GM19467 (cell line): ENCODE measurements around the gene POGLUT3.
A peak's percentile ranks its signal among the peaks of the same experiment; 100 is the strongest.

Experiments
- ATAC-seq: cut with Tn5 transposase; IDR thresholded peaks from one replicate; pipeline ENCODE4 v1.9.1; 2021; ENCODE audit warnings: mild to moderate bottlenecking, moderate library complexity; ENCODE audit not compliant: unreplicated experiment

Gene POGLUT3

GRCh38 chr11:108498046-108498815 is at the start of gene POGLUT3:
Gene POGLUT3 (minus strand): TSS chr11:108498384. CDS start chr11:108498366, 18 bp downstream.
- ATAC-seq, result peak; percentile 54

DNA sequence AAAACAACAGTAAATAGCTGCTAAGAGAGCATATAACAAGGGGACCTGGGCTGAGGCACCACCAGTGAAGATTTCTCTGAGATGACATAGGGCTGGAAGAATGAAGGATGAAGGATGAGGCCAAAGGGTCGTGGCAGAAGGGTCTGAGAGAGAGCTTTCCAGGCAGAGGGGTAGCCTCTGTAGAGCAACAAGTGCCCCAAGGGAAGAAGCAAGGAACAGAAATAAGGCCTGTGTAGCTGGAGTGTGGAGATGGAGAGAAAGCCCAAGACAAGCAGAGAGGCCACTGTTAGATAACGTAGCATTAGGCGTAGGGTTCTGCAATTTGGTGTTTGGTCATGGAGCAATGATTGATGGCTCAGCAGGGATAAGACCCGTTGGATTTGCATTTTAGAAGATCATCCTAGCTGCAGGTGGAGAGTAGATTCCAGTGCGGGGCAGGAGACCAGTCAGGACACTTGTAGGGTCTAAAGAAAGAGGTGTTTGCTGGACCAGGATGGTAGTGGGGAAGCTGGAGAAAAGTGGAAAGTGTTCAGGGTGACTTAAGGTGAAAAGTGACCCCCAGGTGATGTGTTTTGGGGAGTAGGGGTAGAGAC is 47.8 kb upstream of the POGLUT3 start:
- no peak for ATAC-seq

- ATAC-seq, result no peak
Observed at GRCh38 chr11:108543316-108543964, 45.3 kb upstream of the POGLUT3 start.

- ATAC-seq, result no peak
Observed at GRCh38 chr11:108541531-108541930, 43.3 kb upstream of the POGLUT3 start.

GRCh38 chr11:108538502-108538901 is 40.3 kb upstream of the POGLUT3 start:
- no peak for ATAC-seq

GRCh38 chr11:108538022-108538424 is 39.8 kb upstream of the POGLUT3 start:
- no peak for ATAC-seq

- ATAC-seq, result no peak
Observed at GRCh38 chr11:108536783-108537182, 38.6 kb upstream of the POGLUT3 start.

DNA sequence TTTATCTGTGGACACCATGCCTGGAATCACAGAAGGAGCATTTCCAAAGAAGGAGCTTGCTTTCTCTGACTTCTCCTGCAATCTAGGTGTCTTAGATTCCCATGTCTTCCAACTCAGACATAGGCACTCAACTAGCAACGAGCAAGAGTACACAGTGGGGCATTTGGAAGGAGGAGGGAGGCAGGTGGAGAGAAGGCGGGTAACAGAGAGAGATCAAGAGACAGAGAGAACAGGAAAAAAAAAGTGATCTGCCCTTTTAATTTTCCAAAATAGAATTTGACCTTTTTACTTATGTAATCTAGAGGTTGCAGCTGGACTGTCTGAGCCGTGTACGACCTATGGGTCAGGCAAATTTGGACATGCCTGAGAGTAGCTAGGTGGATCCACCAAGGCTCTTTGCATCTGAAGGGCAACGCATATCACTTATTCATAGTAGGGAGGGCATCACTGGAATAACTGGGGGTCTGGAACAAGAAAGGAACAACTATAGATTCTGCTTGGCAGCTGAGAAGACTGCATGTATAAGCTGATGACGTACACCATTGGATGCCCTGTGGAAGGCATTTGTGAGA is 37.3 kb upstream of the POGLUT3 start:
- no peak for ATAC-seq

DNA sequence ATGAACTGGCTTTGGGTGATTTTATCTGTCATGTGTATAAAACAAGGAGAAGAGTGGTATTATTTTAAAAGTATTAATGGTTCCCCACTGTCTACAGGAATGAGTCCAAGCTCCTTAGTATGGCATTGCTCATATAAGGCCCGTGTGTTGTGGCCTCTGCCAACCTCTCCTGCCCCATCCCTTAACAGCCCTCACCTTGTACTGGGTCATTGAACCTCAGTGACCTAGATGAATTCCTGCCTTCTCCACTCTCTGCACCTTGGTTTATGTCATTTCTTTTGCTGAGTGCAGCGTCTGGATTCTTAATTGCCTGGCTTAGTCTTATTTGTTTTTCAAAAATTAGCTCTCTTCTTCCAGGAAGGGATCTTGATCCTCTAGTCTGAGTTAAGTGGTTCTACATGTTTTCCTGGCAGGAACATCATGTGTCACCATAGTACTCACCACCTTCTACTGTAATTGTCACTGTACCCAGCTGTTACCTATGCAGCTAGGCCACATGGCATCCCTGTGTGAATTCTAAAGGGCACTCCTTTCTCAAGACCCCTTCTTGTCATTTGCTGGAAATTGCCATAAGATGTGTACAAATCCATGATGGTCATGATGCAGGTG is 36.2 kb upstream of the POGLUT3 start:
- no peak for ATAC-seq

- ATAC-seq, result no peak
Observed at GRCh38 chr11:108530426-108530825, 32.2 kb upstream of the POGLUT3 start.

DNA sequence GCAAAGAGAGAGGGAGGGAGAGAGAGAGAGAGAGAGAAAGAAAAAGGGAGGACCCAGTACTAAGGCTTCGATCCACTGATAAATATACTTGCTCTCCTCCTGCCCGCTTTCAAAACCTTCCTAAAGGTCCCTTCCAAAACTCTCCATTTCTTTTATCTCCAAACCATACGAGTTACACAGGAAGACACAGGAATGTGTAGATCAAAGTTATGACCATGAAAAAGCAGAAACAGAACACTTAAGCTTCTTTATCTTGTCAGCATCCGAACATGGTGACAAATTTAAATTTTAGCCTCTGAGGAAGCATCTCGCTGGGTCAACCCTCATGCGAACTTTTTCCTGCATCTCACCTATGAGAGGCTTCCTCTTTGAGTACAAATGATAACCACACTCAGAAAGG is 29.2 kb upstream of the POGLUT3 start:
- ATAC-seq, result no peak

- no peak for ATAC-seq
Observed at GRCh38 chr11:108525161-108525560, 27.0 kb upstream of the POGLUT3 start.

DNA sequence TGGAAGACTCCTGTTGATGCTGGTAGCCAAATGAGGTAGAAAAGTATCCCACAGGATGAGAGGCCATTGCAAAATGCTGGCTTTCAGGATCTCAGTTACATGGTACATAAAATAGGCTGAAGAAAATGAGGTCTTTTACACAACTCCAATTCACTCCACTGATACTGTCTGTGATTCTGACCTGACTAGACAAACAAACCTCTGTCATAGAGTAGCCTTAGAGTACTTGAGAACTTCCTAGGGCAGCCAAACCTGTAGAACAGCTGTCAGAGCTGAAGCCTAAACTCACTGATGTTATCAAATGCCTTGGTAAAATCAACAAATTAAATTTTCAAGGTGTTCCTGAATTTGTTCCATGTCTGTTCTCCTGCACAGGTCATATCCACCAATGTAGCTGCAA is 26.2 kb upstream of the POGLUT3 start:
- no peak for ATAC-seq

DNA sequence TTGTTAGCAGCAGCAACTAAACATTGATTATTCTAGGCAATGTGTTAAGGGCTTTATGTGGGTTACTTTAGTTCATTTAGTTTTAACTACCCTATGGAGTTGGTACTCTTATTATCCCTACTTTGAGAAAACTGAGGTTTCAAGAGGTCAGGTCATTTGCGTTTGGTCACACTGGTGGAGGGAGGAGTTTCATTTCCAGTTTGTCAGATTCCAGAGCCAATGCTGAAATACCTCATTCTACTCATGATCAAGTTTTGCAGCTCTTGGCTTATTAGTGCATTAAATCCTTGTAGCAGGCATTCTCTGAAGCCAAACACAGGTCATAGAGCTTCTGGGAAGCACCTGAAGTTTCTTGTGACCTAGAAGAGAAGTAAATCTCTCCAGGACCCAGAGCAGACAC is 24.1 kb upstream of the POGLUT3 start:
- ATAC-seq, result no peak

DNA sequence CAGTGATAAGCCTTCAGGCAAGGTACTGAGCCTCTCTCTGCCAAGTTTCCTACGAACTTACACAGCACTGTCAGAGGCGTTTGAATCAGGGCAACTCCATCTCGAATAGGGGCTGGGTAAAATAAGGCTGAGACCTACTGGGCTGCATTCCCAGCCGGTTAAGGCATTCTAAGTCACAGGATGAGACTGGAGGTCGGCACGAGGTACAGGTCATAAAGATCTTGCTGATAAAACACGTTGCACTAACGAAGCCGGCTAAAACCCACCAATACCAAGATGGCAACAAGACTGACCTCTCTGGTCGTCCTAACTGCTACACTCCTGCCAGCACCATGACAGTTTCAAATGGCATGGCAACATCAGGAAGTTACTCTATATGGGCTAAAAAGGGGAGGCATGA is 20.4 kb upstream of the POGLUT3 start:
- no peak for ATAC-seq

- ATAC-seq, result no peak
Observed at GRCh38 chr11:108516125-108516524, 17.9 kb upstream of the POGLUT3 start.

DNA sequence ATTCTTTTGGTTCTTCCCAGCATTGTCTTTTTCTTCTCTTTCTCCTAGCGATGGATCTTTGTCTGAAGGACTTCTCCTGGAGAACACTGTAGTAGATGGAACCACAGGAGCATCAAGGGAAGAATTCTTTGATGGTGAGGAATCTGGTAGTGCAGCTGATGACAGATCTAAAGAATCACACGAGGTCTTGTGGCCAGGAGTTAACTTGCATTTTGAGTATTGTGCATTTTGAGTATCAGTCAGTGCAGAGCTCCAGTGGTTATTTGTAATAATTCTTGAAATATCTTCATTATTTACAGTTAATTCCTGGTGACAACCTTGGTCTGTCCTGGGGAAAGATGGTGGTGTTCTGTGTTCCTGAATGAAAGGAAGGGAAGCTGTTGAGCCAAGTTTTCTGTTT is 14.5 kb upstream of the POGLUT3 start:
- ATAC-seq, result no peak

DNA sequence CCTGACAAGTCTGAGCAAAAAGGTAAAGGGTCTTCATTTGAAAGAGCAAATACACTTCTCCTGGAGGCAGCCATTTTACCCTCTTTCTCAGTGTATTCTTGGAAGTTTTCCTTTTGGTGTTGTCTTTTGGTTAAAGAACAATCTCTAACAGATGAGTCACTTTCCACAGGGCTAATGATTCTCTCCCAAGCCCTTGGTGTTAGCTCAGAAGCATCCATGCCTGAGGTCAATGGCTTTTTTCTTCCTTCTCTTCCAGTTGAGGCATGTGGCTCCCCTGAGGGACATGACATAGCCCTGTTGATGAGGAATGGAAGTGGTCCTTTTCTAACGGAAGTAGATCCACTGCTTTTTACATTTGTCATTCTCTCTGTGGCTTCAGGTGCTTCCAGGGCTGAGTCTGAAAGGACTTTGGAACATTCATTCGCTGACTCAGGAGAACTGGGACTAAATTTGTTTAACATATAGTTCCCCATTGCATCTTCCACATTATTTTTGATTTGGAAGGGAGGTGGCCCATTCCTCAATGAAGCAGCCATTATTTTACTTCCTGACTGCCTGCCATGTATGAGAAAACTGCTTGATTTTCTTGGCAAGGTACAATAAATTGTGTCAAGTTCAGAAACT is 13.8 kb upstream of the POGLUT3 start:
- no peak for ATAC-seq

- no peak for ATAC-seq
Observed at GRCh38 chr11:108508653-108509593, 10.7 kb upstream of the POGLUT3 start.

DNA sequence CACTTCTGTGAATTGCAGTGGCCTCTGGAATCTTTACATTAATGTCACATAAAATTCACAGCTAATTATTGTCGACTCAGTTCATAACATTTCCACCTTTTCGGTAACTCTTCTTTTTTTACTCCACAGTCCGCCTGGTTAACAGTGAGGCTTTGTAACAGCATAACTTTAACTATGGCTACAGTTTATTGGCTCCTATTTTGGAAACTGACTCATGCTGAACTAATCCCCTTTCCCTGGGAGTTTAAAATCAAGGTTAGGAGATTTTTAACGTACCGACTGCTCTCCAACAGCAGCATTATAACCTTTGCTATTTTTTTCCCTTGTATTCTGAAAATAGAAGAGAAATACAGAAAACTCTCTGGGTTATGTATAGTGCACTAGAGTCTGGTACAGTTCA is 3.2 kb upstream of the POGLUT3 start:
- no peak for ATAC-seq
